ENCODE results near the gene GSKIP.

The GSKIP gene

DNA sequence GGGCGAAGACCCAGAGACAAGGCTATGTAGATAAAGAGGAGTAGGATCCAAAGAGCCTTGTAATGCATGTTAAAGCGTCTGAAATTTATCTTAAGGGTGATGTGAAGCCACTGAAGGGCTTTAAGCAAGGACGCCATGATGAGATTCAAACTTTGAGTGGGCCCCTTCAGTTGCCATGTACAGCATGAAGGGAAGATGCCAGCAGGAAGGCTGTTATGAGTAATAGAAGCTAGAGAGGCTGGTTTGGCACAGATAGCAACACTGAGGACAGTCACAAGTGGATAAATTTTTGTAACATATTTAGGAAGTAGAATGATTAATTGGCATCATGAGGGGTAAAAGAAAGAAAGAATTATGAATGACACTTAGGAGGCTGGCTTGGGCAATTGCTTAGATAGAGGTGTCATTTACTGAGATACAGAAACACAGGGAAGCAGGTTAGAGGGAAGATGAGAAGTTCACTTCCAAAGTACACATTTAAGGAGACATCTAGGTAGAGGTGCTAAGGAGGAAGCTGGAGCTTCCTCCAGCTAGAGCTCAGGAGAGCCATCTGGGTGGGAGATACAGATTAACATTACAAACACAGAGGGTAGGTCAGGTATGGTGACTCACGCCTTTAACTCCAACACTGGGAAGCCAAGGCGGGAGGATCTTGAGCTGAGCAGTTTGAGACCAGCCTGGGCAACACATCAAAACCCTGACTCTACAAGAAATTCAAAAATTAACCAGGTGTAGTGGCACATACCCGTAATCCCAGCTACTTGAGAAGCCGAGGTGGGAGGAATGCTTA is 13.8 kb upstream of the GSKIP start:
- Histone ChIP-seq H3K79me2 (ENCODE audit: low read length) (peaks cover 30% of the 10 kb centered on the region), H3K27ac (ENCODE audit: low read length) (no peak overlapping the region)

DNA sequence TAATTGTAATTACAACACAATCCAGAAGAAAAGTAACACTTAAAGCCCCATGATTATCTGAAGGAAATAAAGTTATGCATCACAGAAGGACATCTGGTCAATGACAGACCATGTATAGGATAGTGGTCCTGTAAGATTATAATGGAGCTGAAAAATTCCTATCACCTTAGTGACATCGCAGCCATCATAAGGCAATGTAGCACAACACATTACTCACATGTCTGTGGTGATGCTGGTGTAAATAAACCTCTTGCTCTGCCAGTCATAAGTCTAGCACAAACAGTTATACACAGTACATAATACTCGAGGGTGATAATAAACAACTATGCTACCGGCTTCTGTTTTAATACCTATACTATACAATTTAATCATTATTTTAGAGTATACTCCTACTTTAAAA is 11.3 kb upstream of the GSKIP start:
- H3K4me2 ChIP-seq (ENCODE audit: low read length) = no peak overlapping the region
- H3K9ac ChIP-seq (ENCODE audit: low read length) = no peak overlapping the region
- H2AFZ ChIP-seq (ENCODE audit: low read depth, low read length) = no peak overlapping the region
- 0 out of 2 replicates have a peak, but pooled peaks cover 2% of the 10 kb centered on the region for H4K20me1 ChIP-seq (ENCODE audit: insufficient read depth, low read length)
- no peaks in the 10 kb centered on the region for H3K36me3 ChIP-seq (replicated peaks; ENCODE audit: low read depth, low read length)
- no peaks in the 10 kb centered on the region for H3K9me3 ChIP-seq (ENCODE audit: insufficient read depth, low read length)
- no peaks in the 10 kb centered on the region for H3K4me1 ChIP-seq (ENCODE audit: low read length)
- TF ChIP-seq EZH2phosphoT487 (IDR thresholded peaks at IDR 0.05; ENCODE audit: low read depth) = no peak
- TF ChIP-seq, protein P1, sequence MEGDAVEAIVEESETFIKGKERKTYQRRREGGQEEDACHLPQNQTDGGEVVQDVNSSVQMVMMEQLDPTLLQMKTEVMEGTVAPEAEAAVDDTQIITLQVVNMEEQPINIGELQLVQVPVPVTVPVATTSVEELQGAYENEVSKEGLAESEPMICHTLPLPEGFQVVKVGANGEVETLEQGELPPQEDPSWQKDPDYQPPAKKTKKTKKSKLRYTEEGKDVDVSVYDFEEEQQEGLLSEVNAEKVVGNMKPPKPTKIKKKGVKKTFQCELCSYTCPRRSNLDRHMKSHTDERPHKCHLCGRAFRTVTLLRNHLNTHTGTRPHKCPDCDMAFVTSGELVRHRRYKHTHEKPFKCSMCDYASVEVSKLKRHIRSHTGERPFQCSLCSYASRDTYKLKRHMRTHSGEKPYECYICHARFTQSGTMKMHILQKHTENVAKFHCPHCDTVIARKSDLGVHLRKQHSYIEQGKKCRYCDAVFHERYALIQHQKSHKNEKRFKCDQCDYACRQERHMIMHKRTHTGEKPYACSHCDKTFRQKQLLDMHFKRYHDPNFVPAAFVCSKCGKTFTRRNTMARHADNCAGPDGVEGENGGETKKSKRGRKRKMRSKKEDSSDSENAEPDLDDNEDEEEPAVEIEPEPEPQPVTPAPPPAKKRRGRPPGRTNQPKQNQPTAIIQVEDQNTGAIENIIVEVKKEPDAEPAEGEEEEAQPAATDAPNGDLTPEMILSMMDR (IDR thresholded peaks at IDR 0.05; ENCODE audit: low read depth, low read length) = no peak
- no peak overlapping the region for H3K27ac ChIP-seq (ENCODE audit: low read length)
- H3K27me3 ChIP-seq (ENCODE audit: low read depth, low read length) = no peaks in the 10 kb centered on the region
- H3K79me2 ChIP-seq (ENCODE audit: low read length) = peaks cover 31% of the 10 kb centered on the region
- no peak overlapping the region for H3K4me3 ChIP-seq (ENCODE audit: low read length)

More for the DNA sequence above, 13.8 kb upstream of the GSKIP start:
- no peak for TF ChIP-seq EZH2phosphoT487 (IDR thresholded peaks at IDR 0.05; ENCODE audit: low read depth)
- TF ChIP-seq, protein P1 (IDR thresholded peaks at IDR 0.05; ENCODE audit: low read depth, low read length) = no peak
- Histone ChIP-seq H3K9me3 (ENCODE audit: insufficient read depth, low read length) (no peaks in the 10 kb centered on the region), H2AFZ (ENCODE audit: low read depth, low read length) (no peak overlapping the region), H4K20me1 (ENCODE audit: insufficient read depth, low read length) (0 out of 2 replicates have a peak, but pooled peaks cover 2% of the 10 kb centered on the region), H3K9ac (ENCODE audit: low read length) (no peak overlapping the region), H3K4me1 (ENCODE audit: low read length) (no peaks in the 10 kb centered on the region), H3K36me3 (replicated peaks; ENCODE audit: low read depth, low read length) (no peaks in the 10 kb centered on the region), H3K4me3 (ENCODE audit: low read length) (no peak overlapping the region), H3K27me3 (ENCODE audit: low read depth, low read length) (no peaks in the 10 kb centered on the region), H3K4me2 (ENCODE audit: low read length) (no peak overlapping the region)

DNA sequence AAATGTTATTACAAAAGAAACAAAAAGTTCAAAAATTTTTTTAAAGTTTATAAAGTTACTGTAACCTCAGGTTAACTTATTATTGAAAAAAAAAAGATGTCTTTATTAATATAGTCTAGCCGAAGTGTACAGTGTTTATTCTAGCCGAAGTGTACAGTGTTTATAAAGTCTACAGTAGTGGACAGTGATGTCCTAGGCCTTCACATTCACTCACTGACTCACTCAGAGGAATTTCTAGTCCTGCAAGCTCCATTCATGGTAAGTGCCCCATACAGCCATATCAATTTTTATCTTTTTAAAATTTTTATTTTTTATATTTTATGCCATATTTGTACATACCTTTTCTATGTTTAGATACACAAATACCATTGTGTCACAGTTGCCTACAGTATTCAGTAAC is 10.6 kb upstream of the GSKIP start:
- Histone ChIP-seq H2AFZ (ENCODE audit: low read depth, low read length) (no peak overlapping the region), H3K36me3 (replicated peaks; ENCODE audit: low read depth, low read length) (no peaks in the 10 kb centered on the region), H3K4me2 (ENCODE audit: low read length) (no peak overlapping the region), H3K4me1 (ENCODE audit: low read length) (no peaks in the 10 kb centered on the region), H3K27me3 (ENCODE audit: low read depth, low read length) (no peaks in the 10 kb centered on the region), H4K20me1 (ENCODE audit: insufficient read depth, low read length) (no peaks in the 10 kb centered on the region), H3K79me2 (ENCODE audit: low read length) (peaks cover 26% of the 10 kb centered on the region), H3K27ac (ENCODE audit: low read length) (no peak overlapping the region), H3K4me3 (ENCODE audit: low read length) (no peak overlapping the region), H3K9ac (ENCODE audit: low read length) (no peak overlapping the region), H3K9me3 (ENCODE audit: insufficient read depth, low read length) (no peaks in the 10 kb centered on the region)
- no peak for TF ChIP-seq EZH2phosphoT487 (IDR thresholded peaks at IDR 0.05; ENCODE audit: low read depth)
- TF ChIP-seq, protein P1 (IDR thresholded peaks at IDR 0.05; ENCODE audit: low read depth, low read length) = no peak

DNA sequence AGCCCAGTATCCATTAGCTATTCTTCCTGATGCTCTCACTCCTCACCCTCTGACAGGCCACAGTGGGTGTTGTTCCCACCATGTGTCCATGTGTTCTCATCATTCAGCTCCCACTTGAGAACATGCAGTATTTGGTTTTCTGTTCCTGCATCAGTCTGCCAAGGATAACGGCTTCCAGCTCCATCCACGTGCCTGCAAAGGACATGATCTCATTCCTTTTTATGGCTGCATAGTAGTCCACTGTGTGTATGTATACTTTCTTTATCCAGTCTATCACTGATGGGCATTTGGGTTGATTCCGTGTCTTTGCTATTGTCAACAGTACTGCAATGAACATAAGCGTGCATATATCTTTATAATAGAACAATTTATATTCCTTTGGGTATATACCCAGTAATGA is 9.1 kb upstream of the GSKIP start:
- no peak overlapping the region for H3K27ac ChIP-seq (ENCODE audit: low read length)
- H2AFZ ChIP-seq (ENCODE audit: low read depth, low read length) = no peak overlapping the region
- no peak overlapping the region for H3K4me2 ChIP-seq (ENCODE audit: low read length)
- H3K9ac ChIP-seq (ENCODE audit: low read length) = no peak overlapping the region
- no peaks in the 10 kb centered on the region for H4K20me1 ChIP-seq (ENCODE audit: insufficient read depth, low read length)
- no peaks in the 10 kb centered on the region for H3K27me3 ChIP-seq (ENCODE audit: low read depth, low read length)
- no peaks in the 10 kb centered on the region for H3K36me3 ChIP-seq (replicated peaks; ENCODE audit: low read depth, low read length)
- H3K4me3 ChIP-seq (ENCODE audit: low read length) = no peak overlapping the region
- no peaks in the 10 kb centered on the region for H3K9me3 ChIP-seq (ENCODE audit: insufficient read depth, low read length)
- H3K79me2 ChIP-seq (ENCODE audit: low read length) = peaks cover 20% of the 10 kb centered on the region
- TF ChIP-seq, protein P1 (IDR thresholded peaks at IDR 0.05; ENCODE audit: low read depth, low read length) = no peak
- TF ChIP-seq EZH2phosphoT487 (IDR thresholded peaks at IDR 0.05; ENCODE audit: low read depth) = no peak
- H3K4me1 ChIP-seq (ENCODE audit: low read length) = no peaks in the 10 kb centered on the region

All from OCI-LY3 (cell line).